SK-N-SH treated with all-trans-retinoic acid at 6 μM for 48 hours (cell line): ENCODE results near the gene UBAP1.

ENCODE experiments used
- OSR1 ChIP-seq: fragments of 250-450 bp; sonication (Bioruptor Pico); IDR thresholded peaks from 2 replicates; pipeline ENCODE4 v1.8.0; 2022; ENCODE audit warnings: moderate library complexity, mild to moderate bottlenecking, inconsistent platforms
- ZNF565 ChIP-seq: fragments of 450-650 bp; formaldehyde crosslinking; conservative IDR thresholded peaks from 2 replicates; pipeline ENCODE4 v1.5.0; 2020; ENCODE audit warnings: low read depth, mild to moderate bottlenecking, moderate library complexity
- ZNF8 ChIP-seq: fragments of 450-650 bp; formaldehyde crosslinking; IDR thresholded peaks from 2 replicates; pipeline ENCODE4 v1.5.0; 2020; ENCODE audit warnings: mild to moderate bottlenecking, moderate library complexity

GRCh38 chr9:34292552-34292951 is 113.7 kb downstream of the UBAP1 start:
- no peak for TF ChIP-seq ZNF565 (CRISPR knock-in tag)
- no peak for TF ChIP-seq ZNF8 (CRISPR knock-in tag)
- no peak for TF ChIP-seq OSR1
